Left hindlimb (tissue), 1 donor: ENCODE data around the gene KRIT1.
"Not testable (repeated sequence)": the region's sequence is repeated elsewhere in the genome, so short reads cannot be mapped to it uniquely, and the experiment has no call there.

Experiments
- DNase-seq: peaks from one replicate; pipeline ENCODE4 v3.0.0-alpha.2; 2018

KRIT1 gene

GRCh38 chr7:92245487-92246359, at the start of gene KRIT1, which contains the start of gene ANKIB1:
KRIT1 (minus strand) TSS chr7:92245914; CDS start chr7:92242135, 3,779 bp downstream.
ANKIB1 (plus strand) TSS chr7:92245974; CDS start chr7:92294979, 49,005 bp downstream.
- peak; percentile 92 for DNase-seq

- no peak for DNase-seq
These were observed 49.7 kb upstream of the KRIT1 start for GRCh38 chr7:92295391-92295790.

- DNase-seq = no peak
These were observed 48.3 kb upstream of the KRIT1 start for GRCh38 chr7:92293896-92294590.

GRCh38 chr7:92292981-92293380, 47.3 kb upstream of the KRIT1 start:
- no peak for DNase-seq

GRCh38 chr7:92289321-92289720, 43.6 kb upstream of the KRIT1 start:
- DNase-seq = no peak

GRCh38 chr7:92282930-92283329, 37.2 kb upstream of the KRIT1 start:
- no peak for DNase-seq

GRCh38 chr7:92282221-92282814, 36.6 kb upstream of the KRIT1 start:
- DNase-seq = no peak

- no peak for DNase-seq
These were observed 35.3 kb upstream of the KRIT1 start for GRCh38 chr7:92281031-92281430.

- DNase-seq = no peak
These were observed 33.8 kb upstream of the KRIT1 start for GRCh38 chr7:92279396-92280031.

- no peak for DNase-seq
These were observed 30.7 kb upstream of the KRIT1 start for GRCh38 chr7:92276460-92276864.

- no peak for DNase-seq
These were observed 29.6 kb upstream of the KRIT1 start for GRCh38 chr7:92275327-92275726.

GRCh38 chr7:92268921-92269320, 23.2 kb upstream of the KRIT1 start:
- DNase-seq = no peak

- DNase-seq = no peak
These were observed 20.9 kb upstream of the KRIT1 start for GRCh38 chr7:92266415-92267241.

- no peak for DNase-seq
These were observed 14.6 kb upstream of the KRIT1 start for GRCh38 chr7:92260248-92260781.

GRCh38 chr7:92259610-92260247, 14.0 kb upstream of the KRIT1 start:
- no peak for DNase-seq

GRCh38 chr7:92259062-92259461, 13.3 kb upstream of the KRIT1 start:
- DNase-seq = no peak

- no peak for DNase-seq
These were observed 9.6 kb upstream of the KRIT1 start for GRCh38 chr7:92255308-92255707.

GRCh38 chr7:92254800-92255199, 9.1 kb upstream of the KRIT1 start:
- not testable (repeated sequence) for DNase-seq

- no peak for DNase-seq
These were observed 7.5 kb upstream of the KRIT1 start for GRCh38 chr7:92253251-92253650.

- no peak for DNase-seq
These were observed 5.5 kb upstream of the KRIT1 start for GRCh38 chr7:92251181-92251580.

- DNase-seq = no peak
These were observed 4.9 kb upstream of the KRIT1 start for GRCh38 chr7:92250603-92251002.
